M059J (cell line): Measurements from ENCODE around the gene ADAM15. TPM values are rescaled to one million over a fixed set of nuclear protein-coding genes. Genes with fewer than 3 reads are reported as not detected.
A peak's percentile ranks its signal among the peaks of the same experiment; 100 is the strongest.

ENCODE experiments used
- DNase-seq: peaks from one replicate; pipeline ENCODE4 v3.0.0-alpha.2; 2012; ENCODE audit warnings: low read depth
- total RNA-seq: library from RNA; depleted of rRNA; stranded (reverse); fragments of >200 nt; shearing (Covaris generic); gene quantifications from 2 replicates; pipeline ENCODE4 v1.2.3, GENCODE V29; 2014

Gene ADAM15
- total RNA-seq, 1 experiment from 2014 or later = 90.0 TPM

DNA sequence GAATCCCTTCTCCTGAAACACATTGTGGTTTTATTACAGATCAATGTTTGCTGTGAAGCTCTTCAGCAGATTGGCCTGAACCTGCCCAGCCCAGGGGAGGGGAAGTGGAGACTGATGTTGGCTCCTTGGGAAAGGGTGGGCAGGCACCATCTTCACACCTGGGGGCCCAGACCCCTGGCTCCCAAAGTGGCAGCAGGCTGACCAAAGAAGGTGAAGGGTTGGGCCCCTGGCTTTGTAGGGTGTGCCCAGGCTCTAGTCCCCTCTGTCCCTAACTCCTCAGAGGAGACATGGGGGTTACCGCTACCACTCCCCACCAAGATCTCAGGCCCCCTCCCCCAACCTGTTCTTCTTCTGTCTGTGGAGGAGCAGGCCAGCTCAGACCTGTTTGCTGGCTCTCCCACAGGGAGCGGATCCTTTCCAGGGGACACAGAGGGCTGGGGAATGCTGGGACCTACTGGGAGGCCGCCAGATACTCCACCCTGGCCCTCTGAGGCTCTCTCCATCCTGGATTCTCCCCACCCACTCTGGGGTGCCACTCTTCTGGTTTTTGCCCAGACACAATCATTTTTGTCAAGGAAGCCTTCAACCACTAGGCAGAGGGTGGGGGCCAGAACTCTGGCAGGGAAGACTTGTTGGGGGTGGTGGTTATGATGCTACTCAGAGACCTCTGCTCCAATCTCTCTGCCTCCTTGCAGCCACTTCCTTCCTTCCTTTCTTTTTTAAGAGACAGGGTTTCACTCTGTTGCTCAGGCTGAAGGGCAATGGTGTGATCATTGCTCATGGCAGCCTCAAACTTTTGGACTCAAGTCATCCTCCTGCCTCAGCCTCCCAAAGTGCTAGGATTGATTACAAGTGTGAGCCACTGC is 22.5 kb downstream of the ADAM15 start:
- no peak for DNase-seq

DNA sequence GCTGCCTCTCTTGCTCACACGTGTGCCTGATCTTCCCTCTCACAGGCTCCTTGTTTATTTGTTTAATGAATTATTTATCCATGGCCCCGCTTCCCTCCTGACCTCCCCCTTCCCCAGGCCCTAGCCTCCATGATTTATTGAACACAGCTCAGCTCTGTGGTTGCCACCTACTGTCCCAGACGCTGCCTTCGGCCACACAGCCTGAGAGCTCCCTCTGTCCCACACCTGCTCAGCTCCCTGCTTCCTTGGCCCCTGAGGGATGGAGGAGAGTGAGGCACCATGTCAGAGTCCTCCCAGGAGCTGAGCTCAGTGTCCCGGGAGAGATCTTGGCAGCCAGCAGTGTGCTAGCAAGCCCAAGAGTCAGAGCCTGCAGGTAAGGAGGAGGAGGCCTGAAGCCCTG is 24.4 kb downstream of the ADAM15 start:
- no peak for DNase-seq

DNA sequence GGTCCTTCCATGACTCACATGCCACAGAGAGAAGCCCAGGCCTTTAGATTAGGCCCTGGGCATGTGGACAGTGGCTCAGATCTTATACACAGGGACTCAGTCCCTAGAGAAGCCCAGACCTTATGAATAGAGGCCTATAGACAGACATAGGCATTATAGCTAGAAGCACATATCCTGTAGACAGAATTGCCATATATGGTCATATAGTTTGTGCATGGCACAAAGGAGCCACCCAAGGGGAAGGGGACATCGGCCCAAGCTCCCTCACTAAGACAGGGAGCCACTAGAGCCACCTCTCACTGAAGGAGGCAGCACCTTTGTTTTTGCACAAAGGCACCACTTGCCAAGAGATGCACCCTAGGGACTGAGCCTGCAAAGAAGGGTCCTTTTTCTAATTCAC is 25.3 kb downstream of the ADAM15 start:
- no peak for DNase-seq

DNA sequence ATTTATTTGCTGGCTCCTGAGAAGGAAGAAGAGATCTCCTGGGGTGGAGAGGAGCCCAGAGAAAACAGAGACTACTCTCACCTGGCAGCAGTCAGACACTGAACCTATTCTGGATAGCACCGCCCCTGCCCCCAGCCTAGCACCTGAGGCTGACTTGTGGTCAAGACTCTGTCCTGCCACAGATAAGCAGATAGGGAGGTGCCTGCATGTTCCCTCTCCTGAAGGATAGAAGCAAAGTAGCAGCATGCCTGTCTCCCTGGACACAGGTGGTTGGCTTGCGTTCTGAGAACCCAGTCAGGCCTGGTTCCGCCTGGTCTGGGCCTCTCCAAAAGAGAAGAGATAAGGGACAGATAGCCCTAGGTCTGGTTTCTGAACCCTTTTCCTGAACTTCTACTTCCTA is 26.2 kb downstream of the ADAM15 start:
- no peak for DNase-seq

DNA sequence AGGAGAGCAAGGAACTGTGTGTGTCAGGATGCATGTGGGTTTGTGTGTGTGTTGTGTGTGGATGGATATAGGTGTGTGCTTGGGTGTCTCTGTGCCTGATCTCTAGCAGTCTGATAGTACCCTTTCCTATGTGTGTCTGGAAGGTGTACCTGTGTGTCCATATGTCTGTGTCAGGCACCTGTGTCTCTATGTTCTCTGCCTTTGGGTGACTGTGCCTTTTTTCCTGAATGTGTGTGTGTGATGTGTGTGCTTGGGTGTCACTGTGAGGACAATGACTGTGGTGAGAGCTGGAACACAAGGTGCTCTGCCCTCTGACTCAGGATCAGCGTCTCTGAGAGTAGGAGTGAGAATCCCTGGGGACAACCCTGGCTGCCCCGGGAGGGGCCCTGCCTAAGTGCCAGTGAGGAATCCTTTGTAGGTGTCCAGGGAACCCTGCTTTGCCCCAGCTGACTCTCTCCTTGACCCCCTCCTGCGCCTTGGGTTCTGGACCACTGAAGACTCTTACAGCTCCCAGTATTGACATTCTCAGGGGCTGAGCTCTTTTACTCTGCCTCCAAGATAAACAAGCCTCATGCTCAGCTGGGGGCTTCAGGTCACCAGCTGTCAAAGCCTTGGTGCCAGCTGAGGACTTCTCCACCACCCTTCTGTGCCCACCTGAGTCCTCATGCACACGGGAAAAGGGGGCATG is 26.8 kb downstream of the ADAM15 start:
- DNase-seq = no peak

DNA sequence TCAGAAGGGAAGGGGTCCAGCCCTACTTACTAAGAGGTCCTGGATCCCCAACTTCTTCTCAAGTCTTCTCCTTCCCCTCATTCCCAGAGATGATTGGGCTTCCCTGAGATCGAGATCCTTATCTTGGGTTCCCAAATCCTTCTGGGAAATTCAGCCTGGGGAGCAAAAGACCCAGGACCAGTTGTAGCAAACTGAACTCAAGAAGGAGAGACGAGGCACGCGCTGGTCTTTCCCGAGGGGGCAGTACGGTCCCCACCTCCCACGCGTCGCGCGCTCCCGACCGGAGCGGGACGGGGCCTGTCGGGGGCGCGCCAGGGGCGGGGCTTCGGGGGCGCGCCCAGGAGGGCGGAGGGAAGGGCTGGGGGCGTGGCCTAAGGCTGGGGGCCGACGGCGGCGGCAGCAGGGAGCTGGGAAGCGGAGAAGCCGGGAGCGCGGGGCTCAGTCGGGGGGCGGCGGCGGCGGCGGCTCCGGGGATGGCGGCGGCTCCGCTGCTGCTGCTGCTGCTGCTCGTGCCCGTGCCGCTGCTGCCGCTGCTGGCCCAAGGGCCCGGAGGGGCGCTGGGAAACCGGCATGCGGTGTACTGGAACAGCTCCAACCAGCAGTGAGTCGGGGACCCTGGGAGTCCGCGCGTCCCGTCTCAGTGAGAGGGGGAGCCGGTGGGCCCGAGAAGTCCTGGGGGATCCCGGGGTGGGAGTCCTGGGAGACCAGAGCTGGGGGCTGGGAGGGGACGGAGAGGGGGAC is 27.5 kb downstream of the ADAM15 start, which contains the start of gene EFNA3:
EFNA3 (plus strand) TSS at position 369 of the 741 bp plus-strand sequence; CDS start at position 474, 105 bp downstream.
- DNase-seq = peak; percentile 38

DNA sequence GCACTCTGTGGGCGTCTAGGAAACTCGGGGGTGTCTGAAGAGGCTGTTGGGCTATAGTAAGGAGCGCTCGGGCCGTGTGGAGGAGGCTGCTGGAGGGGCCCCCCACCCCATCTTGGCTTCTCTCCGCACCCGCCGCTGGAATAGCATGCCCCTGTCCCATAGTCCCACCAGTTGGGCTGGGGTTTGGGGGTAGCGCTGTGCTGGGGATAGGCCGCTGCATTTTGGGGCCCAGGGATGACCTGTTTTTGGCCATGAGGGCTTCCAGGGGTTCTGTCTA is 28.0 kb downstream of the ADAM15 start:
- no peak for DNase-seq

DNA sequence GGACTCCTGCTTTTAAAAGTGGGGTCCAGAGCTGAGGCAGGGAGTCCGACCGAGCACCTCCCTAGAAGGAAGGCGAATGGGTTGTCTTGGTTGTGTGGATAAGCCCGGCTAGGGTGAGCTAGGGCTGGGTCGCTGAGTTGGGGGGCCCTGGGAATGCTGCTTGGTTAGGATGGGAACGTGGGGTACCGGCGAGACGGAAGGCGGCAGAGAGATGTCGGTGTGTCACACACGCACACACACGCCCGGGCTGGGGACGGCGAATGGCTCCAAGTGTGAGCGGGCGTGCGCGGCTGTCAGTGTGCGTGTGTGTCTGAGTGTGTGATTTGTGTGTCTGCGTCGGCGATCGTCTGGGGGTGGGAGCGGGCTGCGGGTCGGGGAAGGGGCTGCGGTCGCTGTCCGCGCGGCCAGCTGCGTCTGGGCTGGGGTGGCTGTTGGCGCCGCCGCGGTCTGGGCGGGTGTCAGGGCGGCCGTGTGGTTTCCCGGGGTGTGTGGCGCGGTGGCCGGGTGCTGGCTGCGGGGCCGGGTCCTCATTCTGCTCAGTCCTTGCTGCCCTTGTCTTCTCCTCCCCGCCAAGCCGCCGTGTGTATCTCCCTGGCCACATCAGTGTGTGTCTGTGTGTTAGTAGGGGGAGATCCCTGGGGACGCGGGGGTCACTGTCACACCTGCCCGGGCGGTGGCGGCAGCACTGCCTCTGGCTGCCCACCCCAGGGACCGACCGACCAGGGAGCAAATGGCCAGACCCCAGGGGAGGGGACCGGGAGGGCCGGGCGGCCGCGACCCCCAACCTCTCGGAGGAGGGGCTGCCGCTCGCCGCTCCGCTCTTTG is 28.6 kb downstream of the ADAM15 start:
- DNase-seq = no peak

DNA sequence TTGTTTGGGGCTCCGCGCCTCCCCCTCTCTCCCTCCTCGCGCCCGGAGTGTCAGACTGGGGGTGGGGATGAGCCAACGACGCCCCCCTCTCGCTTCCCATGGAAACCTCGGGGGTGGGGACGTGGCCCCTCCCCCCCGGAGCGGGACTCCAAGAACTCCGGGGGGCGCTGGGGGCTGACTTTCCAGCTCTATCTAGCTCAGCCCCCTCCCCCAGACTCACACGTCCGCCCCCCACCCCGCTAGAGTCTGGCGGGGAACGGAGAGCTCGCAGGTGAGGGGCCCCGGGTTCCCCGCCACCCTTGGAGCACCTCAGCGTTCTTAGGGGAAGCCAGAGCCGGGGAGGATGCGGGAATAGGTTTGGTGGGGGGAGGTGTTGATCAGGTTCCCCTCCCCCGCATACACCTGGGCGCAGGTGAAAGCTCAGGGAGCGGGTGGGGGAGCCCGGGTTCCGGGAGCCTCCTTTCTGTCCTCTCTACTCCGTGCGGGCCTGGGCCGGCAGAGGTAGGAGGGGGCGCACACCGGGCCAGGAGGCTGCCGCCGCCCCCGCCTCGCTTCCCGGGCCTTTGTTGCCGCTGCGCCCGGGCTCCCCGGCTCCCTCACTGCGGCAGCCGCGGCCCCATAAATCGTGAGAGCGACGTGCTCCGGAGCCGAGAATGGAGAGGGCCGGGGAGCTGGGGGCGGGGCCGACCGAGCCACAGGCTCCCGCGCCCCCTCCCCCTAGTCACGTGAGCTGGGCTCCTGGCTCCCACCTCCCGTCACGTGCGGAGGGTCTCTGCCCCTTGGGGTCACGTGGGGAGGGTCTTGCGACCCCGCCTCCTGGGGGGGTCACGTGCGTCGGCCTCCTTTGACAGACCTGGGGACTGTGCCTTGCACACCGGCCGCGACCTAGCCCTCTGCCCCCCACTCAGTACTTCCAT is 29.5 kb downstream of the ADAM15 start:
- no peak for DNase-seq

DNA sequence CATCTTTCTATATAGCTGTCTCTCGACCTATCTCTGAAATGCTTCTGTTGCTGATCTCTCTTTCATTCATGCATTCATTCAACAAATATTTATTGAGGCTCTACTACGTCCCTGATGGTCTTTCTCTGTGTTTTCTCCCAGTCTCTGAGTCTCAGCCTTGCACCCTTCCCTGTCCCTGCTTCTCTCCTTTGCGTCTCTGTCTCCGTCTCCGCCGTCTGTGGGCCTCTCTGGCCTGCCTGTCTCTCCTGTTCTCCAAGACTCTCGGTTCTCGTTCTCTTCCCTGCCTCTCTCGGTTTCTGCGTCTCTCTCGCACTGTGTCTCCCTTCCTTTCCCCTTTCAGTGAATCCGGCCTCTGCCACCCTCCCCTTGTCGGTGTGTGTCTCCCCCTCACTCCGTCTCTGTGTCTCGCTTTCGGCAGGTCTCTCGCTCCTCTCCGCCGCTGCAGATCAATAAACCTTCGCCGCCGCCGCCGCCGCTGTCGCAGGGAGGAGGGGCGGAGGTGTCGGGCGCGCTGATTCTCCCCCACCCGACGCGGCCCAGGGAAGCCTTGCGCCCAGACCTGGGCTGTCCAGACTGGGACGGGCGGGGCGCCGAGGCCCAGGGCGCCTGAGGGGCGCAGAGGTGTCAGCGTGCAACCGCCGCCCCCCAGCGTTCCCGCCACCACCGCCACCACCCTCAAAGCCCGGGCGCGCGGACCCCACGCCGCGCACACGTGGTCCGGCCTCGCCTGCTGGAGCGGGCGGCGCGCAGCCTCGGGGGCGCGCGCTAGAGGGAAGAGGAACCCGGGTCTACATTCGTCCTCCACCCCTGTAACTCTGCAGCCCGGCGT is 30.6 kb downstream of the ADAM15 start:
- no peak for DNase-seq

DNA sequence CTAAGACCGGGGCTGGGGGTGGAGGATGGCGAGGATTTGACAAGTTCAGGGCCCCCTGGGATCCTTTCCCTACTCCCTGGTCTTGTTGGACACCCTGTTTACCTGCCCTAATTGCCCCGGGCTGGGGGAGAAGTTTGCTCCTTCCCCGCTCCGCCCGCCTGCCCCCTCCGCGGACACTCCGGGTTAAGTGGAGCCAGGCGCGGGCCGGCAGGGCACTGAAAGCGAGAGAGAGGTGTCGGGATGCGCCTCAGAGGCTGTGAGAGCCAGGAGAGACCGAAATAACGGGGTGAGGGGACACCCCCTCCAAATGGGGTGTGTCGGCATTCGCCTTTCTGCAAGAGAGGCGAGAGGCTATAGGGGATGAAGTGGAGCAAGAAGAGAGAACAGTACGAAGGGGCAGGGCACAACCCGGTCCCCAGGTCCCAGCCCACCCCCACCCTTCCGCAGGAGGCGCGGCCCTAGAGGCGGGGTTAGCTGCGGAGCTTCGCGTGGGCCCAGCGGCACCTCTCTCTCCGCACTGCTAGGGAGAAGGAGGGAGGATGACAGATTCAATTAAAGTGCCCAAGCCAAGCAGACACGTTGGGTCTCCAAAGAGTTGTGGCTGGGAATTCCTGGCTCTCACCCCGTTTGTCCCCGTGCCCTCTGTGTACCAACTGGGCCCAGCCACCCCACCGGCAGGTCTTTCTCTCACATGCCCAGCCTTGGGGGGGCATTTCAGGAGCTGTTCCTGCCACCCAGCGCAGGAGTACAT is 31.4 kb downstream of the ADAM15 start:
- no peak for DNase-seq

DNA sequence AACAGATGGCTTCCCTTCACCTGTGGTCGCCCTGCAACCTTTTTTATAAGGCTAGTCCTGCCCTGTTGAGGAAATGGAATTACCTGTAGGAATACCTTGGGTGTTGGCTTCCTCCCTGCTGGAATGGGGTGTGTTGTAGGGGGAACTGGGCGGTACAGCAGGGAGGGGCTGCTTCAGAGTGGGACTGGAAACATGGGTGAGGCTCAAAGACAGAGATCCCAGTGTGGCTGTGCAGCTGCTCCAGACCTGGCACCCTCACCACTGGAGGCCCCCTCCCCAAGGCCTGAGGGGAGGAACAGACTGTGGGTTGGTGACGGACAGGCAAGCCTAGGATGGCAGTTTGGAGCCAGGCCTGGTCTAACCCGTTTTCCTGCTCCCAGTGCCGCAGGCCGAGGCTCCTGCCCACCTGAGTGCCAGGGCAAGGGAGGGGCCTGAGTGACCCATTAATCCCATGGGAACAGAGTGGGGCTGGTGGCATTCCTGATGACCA is 32.0 kb downstream of the ADAM15 start:
- DNase-seq = no peak

DNA sequence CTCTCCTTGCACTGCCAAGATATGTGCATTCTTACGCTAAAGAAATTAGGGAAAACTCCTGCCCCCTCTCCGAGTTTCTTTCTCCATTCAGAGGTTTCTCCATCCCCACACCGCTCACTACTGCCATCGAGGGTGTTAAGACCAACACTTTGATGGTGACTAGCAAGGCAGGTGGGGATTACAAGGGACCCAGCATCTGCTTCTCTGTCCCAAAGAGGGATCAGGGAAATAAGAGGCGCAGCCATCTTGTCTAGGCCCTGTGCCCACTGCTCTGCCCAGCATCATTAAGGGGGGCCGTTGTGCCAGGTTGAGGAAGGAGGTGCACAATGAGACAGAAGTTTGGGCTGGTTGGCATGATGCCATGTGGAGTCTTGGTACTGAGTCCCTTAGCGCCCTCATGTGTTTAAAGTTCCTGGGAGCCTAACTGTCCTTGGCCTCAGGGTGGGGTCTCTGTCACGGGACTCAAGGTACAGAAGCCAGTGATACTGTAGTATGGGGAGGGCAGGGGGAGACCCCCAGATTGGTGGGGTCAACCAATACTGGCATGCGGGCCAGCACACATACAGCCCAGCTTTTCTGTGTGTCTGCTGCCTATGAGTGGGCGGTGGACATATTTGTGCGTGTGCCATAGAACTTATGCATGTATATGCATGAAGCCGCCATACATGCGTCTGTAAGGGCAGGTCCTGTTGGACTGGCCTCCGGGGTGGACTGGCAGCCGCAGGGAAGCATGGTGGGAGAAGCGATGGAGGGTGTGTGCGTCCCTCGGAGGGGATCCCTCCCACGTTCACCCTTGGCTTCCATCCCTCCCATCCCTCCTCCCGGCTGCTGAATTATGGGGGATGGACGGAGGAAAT is 33.0 kb downstream of the ADAM15 start:
- peak; percentile 64 for DNase-seq

DNA sequence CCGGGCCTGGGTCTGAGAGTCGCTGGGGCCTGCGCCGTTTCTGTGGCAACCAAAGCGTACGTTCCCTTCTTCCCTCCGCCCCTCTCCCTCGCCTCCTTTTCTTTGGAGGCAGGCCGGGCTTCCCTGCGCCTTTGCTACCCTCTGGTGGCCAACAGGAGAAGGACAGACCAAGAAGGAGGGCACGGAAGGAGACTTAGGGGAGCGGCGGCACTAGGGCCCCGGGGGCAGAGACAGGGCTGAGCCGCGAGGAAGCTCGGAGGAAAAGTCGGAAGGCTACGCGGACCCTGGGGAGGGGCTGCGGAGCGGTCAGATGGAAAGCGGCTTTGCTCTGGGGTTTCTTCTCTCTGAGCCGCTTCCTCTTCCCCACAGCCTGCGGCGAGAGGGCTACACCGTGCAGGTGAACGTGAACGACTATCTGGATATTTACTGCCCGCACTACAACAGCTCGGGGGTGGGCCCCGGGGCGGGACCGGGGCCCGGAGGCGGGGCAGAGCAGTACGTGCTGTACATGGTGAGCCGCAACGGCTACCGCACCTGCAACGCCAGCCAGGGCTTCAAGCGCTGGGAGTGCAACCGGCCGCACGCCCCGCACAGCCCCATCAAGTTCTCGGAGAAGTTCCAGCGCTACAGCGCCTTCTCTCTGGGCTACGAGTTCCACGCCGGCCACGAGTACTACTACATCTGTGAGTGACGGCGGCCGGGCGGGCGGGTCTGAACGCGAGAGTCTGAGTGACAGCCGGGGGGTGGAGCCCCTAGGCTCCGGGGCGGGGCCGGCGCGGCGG is 33.8 kb downstream of the ADAM15 start:
- DNase-seq = peak; percentile 92

DNA sequence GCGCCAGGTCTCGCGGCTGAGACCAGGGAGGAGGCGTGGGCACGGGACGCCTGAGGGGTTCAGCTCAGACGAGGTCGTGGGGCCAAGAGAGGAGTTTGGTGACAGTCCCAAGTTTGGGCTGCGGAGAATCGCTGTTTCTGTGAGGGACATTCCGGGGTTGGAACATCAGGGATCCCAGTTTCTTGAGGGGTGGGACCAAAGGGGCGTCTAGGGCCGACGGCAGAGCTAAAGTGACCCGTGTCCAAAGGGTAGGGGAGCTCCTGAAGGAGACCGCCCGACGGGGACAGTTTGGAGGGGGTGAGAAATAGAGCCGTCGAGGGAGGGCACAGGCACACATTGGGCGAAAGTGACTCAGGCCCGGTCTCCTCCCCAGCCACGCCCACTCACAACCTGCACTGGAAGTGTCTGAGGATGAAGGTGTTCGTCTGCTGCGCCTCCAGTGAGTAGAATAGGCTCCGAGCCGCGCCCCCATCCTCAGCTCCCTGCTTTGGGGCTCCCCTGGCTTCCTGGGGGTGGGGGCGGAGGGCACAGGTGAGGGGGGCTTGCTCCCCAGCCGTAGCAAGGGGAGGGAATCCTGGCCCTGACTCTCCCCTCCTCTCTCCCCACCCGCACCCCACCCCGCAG is 34.5 kb downstream of the ADAM15 start:
- peak; percentile 78 for DNase-seq

DNA sequence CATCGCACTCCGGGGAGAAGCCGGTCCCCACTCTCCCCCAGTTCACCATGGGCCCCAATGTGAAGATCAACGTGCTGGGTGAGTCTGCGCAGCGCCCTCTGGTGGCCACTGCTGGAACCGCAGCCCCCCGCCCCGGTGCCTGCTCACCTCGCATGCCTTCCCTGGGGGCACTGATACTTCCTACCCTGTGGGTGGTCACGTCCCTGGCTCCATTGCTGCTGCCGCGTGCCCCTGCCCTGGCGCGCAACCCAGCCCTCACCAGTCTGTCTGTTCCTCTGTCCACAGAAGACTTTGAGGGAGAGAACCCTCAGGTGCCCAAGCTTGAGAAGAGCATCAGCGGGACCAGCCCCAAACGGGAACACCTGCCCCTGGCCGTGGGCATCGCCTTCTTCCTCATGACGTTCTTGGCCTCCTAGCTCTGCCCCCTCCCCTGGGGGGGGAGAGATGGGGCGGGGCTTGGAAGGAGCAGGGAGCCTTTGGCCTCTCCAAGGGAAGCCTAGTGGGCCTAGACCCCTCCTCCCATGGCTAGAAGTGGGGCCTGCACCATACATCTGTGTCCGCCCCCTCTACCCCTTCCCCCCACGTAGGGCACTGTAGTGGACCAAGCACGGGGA is 35.1 kb downstream of the ADAM15 start:
- peak; percentile 60 for DNase-seq
